ENCODE results near the gene VEGFA. TPM values are rescaled to one million over a fixed set of nuclear protein-coding genes. Genes with fewer than 3 reads are reported as not detected.

VEGFA gene
- total RNA-seq, 1 donor from 2014 or later = 136 TPM

DNA sequence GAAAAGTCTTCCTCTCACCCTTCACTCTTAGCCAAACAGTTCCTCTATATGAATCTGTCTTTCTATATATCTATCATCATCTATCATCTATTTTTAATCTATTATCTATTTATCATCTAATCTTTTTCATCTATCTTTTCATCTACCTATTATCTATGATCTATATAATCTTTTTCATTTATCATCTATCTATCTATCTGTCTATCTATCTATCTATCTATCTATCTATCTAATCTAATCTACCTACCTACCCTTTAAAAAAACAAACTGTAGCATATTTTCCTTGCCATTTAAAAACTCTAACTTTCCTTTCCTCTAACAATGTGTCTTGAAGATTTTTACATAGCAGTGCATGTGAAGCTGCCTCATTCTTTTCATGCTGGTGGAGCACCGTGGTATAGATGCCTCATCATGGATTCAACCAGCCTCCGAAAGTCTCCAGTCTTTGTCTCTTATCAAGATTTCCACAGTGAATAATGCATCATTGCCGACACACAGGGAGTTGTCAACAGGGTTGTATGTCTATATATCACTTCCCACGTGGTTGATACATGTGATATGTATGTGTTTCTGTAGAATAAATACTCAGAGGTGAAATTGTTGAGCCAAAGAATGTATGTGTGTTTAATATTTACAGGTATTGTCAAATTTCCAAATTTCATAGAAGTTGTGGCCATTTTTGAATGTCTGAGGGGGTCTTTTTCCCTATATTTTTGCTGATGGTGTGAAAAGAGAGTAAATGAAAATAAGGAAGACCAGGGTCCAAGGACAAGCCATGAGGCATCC is 51.3 kb downstream of the VEGFA start:
- H3K27me3 Mint-ChIP-seq = peaks cover 7% of the 10 kb centered on the region
- H3K27ac Mint-ChIP-seq = no peak overlapping the region
- H3K36me3 Mint-ChIP-seq = no peaks in the 10 kb centered on the region
- H3K9me3 Mint-ChIP-seq = no peaks in the 10 kb centered on the region
- no peak for TF ChIP-seq CTCF (conservative IDR thresholded peaks at IDR 0.05)
- H3K4me1 Mint-ChIP-seq (ENCODE audit: unreplicated experiment) = peaks cover 32% of the 10 kb centered on the region
- no peak overlapping the region for H3K4me3 Mint-ChIP-seq
- no peak for DNase-seq (ENCODE audit: extremely low spot score, unreplicated experiment)

DNA sequence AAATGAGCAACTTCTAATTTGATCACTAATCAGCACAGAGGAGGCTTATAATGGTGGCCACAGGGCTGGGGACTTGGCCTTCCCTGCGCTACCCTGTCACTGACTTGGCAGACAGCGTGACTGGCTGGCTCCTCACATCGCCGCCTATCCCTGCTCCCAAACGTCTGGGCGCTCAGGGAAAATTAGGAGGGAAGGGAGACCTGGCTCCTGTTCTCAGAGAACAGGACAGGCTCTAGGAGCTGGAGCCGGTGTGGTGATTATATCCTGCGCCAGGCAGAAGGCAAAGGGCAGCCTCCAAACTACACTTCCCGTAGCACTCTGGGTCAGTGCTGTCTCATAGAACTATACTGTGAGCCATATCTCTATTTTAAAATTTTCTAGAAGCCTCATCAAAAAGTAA is 53.4 kb downstream of the VEGFA start:
- no peak for TF ChIP-seq CTCF (conservative IDR thresholded peaks at IDR 0.05)
- H3K27ac Mint-ChIP-seq = no peak overlapping the region
- H3K36me3 Mint-ChIP-seq = no peaks in the 10 kb centered on the region
- H3K27me3 Mint-ChIP-seq = peaks cover 7% of the 10 kb centered on the region
- no peak for DNase-seq (ENCODE audit: extremely low spot score, unreplicated experiment)
- H3K4me1 Mint-ChIP-seq (ENCODE audit: unreplicated experiment) = peaks cover 30% of the 10 kb centered on the region
- H3K9me3 Mint-ChIP-seq = no peaks in the 10 kb centered on the region
- no peak overlapping the region for H3K4me3 Mint-ChIP-seq

- H3K36me3 Mint-ChIP-seq = no peaks in the 10 kb centered on the region
- no peaks in the 10 kb centered on the region for H3K9me3 Mint-ChIP-seq
- TF ChIP-seq CTCF (conservative IDR thresholded peaks at IDR 0.05) = no peak
- H3K27me3 Mint-ChIP-seq = peaks cover 7% of the 10 kb centered on the region
- H3K4me3 Mint-ChIP-seq = peak overlapping the region; percentile 10
- peak overlapping the region; percentile 67 for H3K27ac Mint-ChIP-seq
- H3K4me1 Mint-ChIP-seq (ENCODE audit: unreplicated experiment) = peaks cover 30% of the 10 kb centered on the region
- no peak for DNase-seq (ENCODE audit: extremely low spot score, unreplicated experiment)
Measured at GRCh38 chr6:43823879-43824702, 54.1 kb downstream of the VEGFA start.

DNA sequence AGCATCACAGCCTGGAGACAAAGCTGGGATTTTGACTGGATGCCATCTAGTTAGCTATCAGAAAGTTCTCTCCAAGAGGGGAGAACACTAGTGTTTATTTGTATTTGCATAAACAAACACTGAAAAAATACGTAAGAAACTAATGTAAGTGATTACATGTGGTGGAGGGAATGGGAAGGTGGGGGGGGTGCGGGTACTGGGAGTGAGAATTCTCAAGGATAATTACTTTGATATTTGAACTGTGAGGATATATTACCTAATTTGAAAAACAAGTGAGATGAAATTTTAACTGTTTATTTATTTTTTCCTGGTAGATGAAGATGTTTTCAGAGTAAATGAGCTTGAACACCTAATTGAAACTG is 54.7 kb downstream of the VEGFA start:
- Mint-ChIP-seq H3K27ac (peak overlapping the region; percentile 67), H3K9me3 (no peaks in the 10 kb centered on the region)

More for the DNA sequence above, 54.7 kb downstream of the VEGFA start:
- peaks cover 7% of the 10 kb centered on the region for H3K27me3 Mint-ChIP-seq
- no peaks in the 10 kb centered on the region for H3K36me3 Mint-ChIP-seq
- TF ChIP-seq CTCF (conservative IDR thresholded peaks at IDR 0.05) = no peak
- DNase-seq (ENCODE audit: extremely low spot score, unreplicated experiment) = no peak
- H3K4me3 Mint-ChIP-seq = peak overlapping the region; percentile 10
- H3K4me1 Mint-ChIP-seq (ENCODE audit: unreplicated experiment) = peaks cover 28% of the 10 kb centered on the region

Measured in type B pancreatic cell (in vitro differentiated cells).